Sigmoid colon (tissue), 7 donors: ENCODE results near the gene RGS17. TPM values are rescaled to one million over a fixed set of nuclear protein-coding genes. Genes with fewer than 3 reads are reported as not detected.

Source experiments
- DNase-seq: peaks from one replicate; pipeline ENCODE4 v3.0.0-alpha.2; 2019
- H3K27ac ChIP-seq, 4 donors: fragments of 200-600 bp; sonication (generic); one replicate each; pipeline ENCODE4 v1.5.1; 2016 to 2019; ENCODE audit warnings: mild to moderate bottlenecking in 1 of 4
- H3K27me3 ChIP-seq, 3 donors: fragments of 200-600 bp; sonication (generic); one replicate each; pipeline ENCODE4 v1.5.1; 2019; ENCODE audit warnings: mild to moderate bottlenecking in 1 of 3
- H3K36me3 ChIP-seq, 4 donors: fragments of 200-600 bp; sonication (generic); one replicate each; pipeline ENCODE4 v1.5.1; 2016 to 2019
- H3K4me1 ChIP-seq, 4 donors: fragments of 200-600 bp; sonication (generic); one replicate each; pipeline ENCODE4 v1.5.1; 2017 to 2019
- H3K4me3 ChIP-seq, 4 donors: fragments of 200-600 bp; sonication (generic); one replicate each; pipeline ENCODE4 v1.5.1; 2017 to 2019; ENCODE audit warnings: mild to moderate bottlenecking in 2 of 4, moderate library complexity in 1 of 4
- H3K9me3 ChIP-seq, 4 donors: fragments of 200-600 bp in 3 of 4; sonication (generic) in 3 of 4; one replicate each; pipeline versions ENCODE4 v1.5.1 to v1.6.1; 2013 to 2019
- CTCF ChIP-seq, 4 experiments: fragments of 450-650 bp in 3 of 4; fragments of 200-600 bp in 1 of 4; IDR thresholded peaks; one replicate each; pipeline ENCODE4 v1.5.1; 2016 to 2019; ENCODE audit warnings: antibody characterized with exemption in 4 of 4, mild to moderate bottlenecking in 3 of 4, moderate library complexity in 2 of 4
- EP300 ChIP-seq, 4 donors: sonication (generic); formaldehyde crosslinking; IDR thresholded peaks; one replicate each; pipeline ENCODE4 v1.6.1; 2017; ENCODE audit warnings: antibody characterized with exemption in 4 of 4
- POLR2A ChIP-seq, 2 donors: fragments of 450-650 bp; IDR thresholded peaks; one replicate each; pipeline ENCODE4 v1.6.1; 2016; ENCODE audit warnings: antibody characterized with exemption in 2 of 2, mild to moderate bottlenecking in 2 of 2, moderate library complexity in 2 of 2
- POLR2AphosphoS5 ChIP-seq, 4 donors: sonication (generic); formaldehyde crosslinking; IDR thresholded peaks; one replicate each; pipeline ENCODE4 v1.6.1; 2017; ENCODE audit warnings: antibody characterized with exemption in 4 of 4
- WGBS, 2 donors: extraction: QIAGEN DNeasy Blood & Tissue Kit; methylation state at CpG; one replicate each; pipeline ENCODE4 v1.1.7; 2013; 5-methylcytosine and 5-hydroxymethylcytosine counted together
- intact Hi-C: fragments of 100-400 bp; cut with DNase I; formaldehyde crosslinking; loops from one replicate; pipeline ENCODE4 v1.15.1; 2023
- polyA plus RNA-seq, 3 donors: library from polyadenylated mRNA; stranded (reverse); fragments of 200-250 nt; gene quantifications; one replicate each; pipeline ENCODE4 v1.2.3, GENCODE V29; 2013
- total RNA-seq, 4 donors: library from RNA; depleted of rRNA; stranded (reverse); fragments of >200 nt; gene quantifications; one replicate each; pipeline ENCODE4 v1.1.0, GENCODE V29; 2016
- donor health status: healthy with polysubstance abuse.
- donor health status: Bipolar disorder and iron deficiency.
- donor health status: healthy.

RGS17 gene
- total and polyA plus RNA-seq, 7 donors, result 0.16 to 2.8 (median 0.41) TPM; not detected in 2

DNA sequence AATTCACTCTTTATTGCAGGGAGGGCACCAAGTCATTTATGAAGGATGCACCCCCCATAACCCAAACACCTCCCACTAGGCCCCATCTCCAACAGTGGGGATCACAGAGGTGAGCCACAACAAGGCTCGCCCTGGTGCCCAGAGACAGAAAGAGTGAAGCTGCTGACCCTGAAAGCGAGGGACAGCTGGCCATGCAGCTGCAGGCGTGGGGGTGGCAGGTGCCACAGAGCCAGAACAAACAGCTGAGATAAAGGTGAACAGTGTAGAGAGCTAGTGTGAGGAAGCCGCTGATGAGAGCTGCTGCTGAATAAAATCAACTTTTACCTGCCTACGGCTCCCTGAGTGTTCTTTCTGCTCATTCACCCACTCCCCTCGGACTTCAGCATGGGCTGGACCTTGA is 18.8 kb upstream of the RGS17 start:
- TF ChIP-seq EP300 (IDR thresholded peaks at IDR 0.05) (no peak), POLR2AphosphoS5 (IDR thresholded peaks at IDR 0.05) (no peak), CTCF (IDR thresholded peaks at IDR 0.05) (no peak), POLR2A (IDR thresholded peaks at IDR 0.05) (no peak)
- WGBS, 2 donors, result 70 to 73% methylated on average over 6 of the region's 6 CpGs
- intact Hi-C loops, result no loop called here

GRCh38 chr6:153146413-153146812 is 15.3 kb upstream of the RGS17 start:
- DNase-seq, result no peak
- no peaks in the 10 kb centered on the region for H3K4me1 ChIP-seq
- no peaks in the 10 kb centered on the region for H3K9me3 ChIP-seq
- no peak overlapping the region for H3K4me3 ChIP-seq
- H3K27me3 ChIP-seq, result no peaks in the 10 kb centered on the region
- intact Hi-C loops, result no loop called here
- no peaks in the 10 kb centered on the region for H3K36me3 ChIP-seq
- TF ChIP-seq POLR2A (IDR thresholded peaks at IDR 0.05), result no peak
- TF ChIP-seq EP300 (IDR thresholded peaks at IDR 0.05), result no peak
- no peak for TF ChIP-seq CTCF (IDR thresholded peaks at IDR 0.05)
- TF ChIP-seq POLR2AphosphoS5 (IDR thresholded peaks at IDR 0.05), result no peak
- H3K27ac ChIP-seq, result no peak overlapping the region

More for the DNA sequence above, 18.8 kb upstream of the RGS17 start:
- no peaks in the 10 kb centered on the region for H3K9me3 ChIP-seq
- H3K27me3 ChIP-seq, result no peaks in the 10 kb centered on the region
- H3K4me1 ChIP-seq, result no peaks in the 10 kb centered on the region
- DNase-seq, result no peak
- H3K4me3 ChIP-seq, result no peak overlapping the region
- no peaks in the 10 kb centered on the region for H3K36me3 ChIP-seq
- no peak overlapping the region for H3K27ac ChIP-seq

- no peaks in the 10 kb centered on the region for H3K9me3 ChIP-seq
- H3K4me3 ChIP-seq, result no peak overlapping the region
Observed at GRCh38 chr6:153145591-153145990, 14.5 kb upstream of the RGS17 start.

DNA sequence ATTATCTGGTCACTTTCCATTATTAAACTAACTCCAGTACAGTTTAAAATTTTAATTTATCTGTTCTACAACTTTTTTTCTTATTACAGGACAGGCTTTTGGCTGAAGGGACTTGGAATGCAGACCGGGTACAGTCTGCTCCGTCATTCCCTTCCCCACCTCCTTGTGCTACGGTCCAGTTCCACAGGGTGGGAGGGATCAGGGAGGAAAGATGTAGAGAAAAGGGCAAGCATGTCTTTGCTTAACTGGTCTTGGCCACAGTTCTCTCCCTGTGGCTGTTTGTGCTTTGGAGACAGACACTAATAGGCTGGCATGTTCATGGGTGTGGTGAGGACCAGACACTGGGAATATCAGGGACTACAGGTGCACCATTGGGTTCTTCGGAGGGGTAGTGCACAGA is 12.1 kb upstream of the RGS17 start:
- intact Hi-C loops, result no loop called here
- Histone ChIP-seq H3K9me3 (no peaks in the 10 kb centered on the region), H3K27ac (no peak overlapping the region), H3K27me3 (no peaks in the 10 kb centered on the region), H3K36me3 (no peaks in the 10 kb centered on the region), H3K4me3 (no peak overlapping the region), H3K4me1 (no peaks in the 10 kb centered on the region)
- TF ChIP-seq EP300 (IDR thresholded peaks at IDR 0.05), result no peak
- TF ChIP-seq CTCF (IDR thresholded peaks at IDR 0.05), result no peak
- no peak for DNase-seq
- WGBS, 2 donors, result 64 to 96% methylated on average over 4 of the region's 4 CpGs

More at GRCh38 chr6:153145591-153145990, 14.5 kb upstream of the RGS17 start:
- TF ChIP-seq CTCF (IDR thresholded peaks at IDR 0.05), result no peak
- no peak for TF ChIP-seq POLR2A (IDR thresholded peaks at IDR 0.05)
- TF ChIP-seq POLR2AphosphoS5 (IDR thresholded peaks at IDR 0.05), result no peak
- TF ChIP-seq EP300 (IDR thresholded peaks at IDR 0.05), result no peak
- no peak overlapping the region for H3K27ac ChIP-seq
- no peak for DNase-seq
- 54 to 82% methylated on average over 4 of the region's 4 CpGs for WGBS, 2 donors
- intact Hi-C loops, result no loop called here
- H3K36me3 ChIP-seq, result no peaks in the 10 kb centered on the region
- H3K4me1 ChIP-seq, result no peaks in the 10 kb centered on the region
- H3K27me3 ChIP-seq, result no peaks in the 10 kb centered on the region

- intact Hi-C loops, result no loop called here
- Histone ChIP-seq H3K4me3 (no peak overlapping the region), H3K4me1 (no peaks in the 10 kb centered on the region), H3K9me3 (no peaks in the 10 kb centered on the region), H3K36me3 (no peaks in the 10 kb centered on the region), H3K27ac (no peak overlapping the region), H3K27me3 (no peaks in the 10 kb centered on the region)
- TF ChIP-seq POLR2AphosphoS5 (IDR thresholded peaks at IDR 0.05), result no peak
- TF ChIP-seq POLR2A (IDR thresholded peaks at IDR 0.05), result no peak
- no peak for DNase-seq
- WGBS, 2 donors, result 19 to 45% methylated on average over 2 of the region's 2 CpGs
Observed at GRCh38 chr6:153140299-153140698, 9.2 kb upstream of the RGS17 start.
